Left kidney (tissue), 2 donors: Measurements from ENCODE around the gene BBX. TPM values are rescaled to one million over a fixed set of nuclear protein-coding genes. Genes with fewer than 3 reads are reported as not detected.
A peak's percentile ranks its signal among the peaks of the same experiment; 100 is the strongest.

Experiments used
- DNase-seq: peaks from one replicate; pipeline ENCODE4 v3.0.0-alpha.2; 2013
- polyA plus RNA-seq: library from polyadenylated mRNA; unstranded; fragments of 120-200 nt; gene quantifications from one replicate; pipeline ENCODE4 v1.2.1, GENCODE V29; 2013; ENCODE audit not compliant: insufficient read length

Gene BBX
- polyA plus RNA-seq, 1 donor, result 70.1 TPM

DNA sequence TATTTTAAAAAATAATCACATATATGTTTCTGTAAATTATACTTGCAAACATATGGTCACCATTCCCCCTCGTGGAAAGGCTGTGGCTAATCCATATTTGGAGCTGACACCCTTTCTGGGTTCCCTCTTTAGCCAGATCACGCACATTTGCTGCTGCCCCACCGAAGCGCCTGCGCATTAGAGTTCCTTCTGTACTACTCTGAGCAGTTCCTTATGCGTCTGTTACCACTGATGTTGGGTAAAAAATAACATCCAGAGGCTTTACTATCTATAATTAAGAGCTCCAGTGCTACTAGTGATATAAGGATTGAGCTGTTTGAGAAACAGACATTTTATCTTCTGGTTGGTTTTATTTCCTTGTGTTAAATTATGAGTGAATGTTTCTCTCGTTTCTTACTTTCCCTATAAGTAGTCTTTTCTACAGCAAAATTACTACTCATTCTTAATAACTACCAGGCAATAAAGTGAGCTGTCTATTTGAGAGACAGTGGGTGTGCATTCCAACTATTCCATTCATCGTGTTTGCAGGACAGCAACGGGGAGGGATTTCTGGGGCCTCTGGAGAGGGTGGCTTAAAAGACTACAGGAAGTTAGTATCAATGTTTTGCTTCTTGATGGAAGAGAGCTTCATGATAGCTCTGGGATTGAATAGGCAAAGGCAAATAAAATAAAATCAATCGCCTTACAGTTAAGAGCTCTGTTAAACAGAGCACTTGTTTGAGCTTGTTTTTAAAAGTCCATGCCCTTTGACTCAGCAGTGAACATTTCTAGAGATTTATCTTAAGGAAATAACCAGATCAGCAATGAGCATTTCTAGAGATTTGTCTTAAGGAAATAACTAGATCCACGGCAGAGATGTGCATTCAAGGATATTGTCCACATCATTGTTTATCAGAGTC lies 322.9 kb downstream of the BBX start:
- DNase-seq, result no peak

- peak; percentile 75 for DNase-seq
Observed at GRCh38 chr3:107846279-107846852, 323.6 kb downstream of the BBX start.

DNA sequence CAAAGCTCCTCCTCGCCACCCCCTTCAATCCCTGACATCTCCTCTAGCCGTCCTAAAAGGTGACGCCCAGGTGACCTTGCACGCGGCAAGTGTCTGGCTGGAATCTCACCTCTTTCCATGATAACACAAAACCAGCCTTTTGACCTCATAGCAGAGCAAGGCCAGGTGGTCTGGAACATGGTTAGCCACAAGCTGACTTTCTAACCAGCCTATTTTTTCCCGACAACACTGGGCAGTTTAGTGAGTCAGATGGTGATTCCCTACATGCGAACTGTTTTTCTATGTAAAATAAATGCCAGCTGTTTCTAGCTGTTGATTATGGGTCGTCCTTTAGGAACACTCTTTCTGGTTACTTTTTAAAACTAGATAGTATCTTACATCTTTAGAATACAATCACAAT lies 325.0 kb downstream of the BBX start:
- DNase-seq, result no peak

DNA sequence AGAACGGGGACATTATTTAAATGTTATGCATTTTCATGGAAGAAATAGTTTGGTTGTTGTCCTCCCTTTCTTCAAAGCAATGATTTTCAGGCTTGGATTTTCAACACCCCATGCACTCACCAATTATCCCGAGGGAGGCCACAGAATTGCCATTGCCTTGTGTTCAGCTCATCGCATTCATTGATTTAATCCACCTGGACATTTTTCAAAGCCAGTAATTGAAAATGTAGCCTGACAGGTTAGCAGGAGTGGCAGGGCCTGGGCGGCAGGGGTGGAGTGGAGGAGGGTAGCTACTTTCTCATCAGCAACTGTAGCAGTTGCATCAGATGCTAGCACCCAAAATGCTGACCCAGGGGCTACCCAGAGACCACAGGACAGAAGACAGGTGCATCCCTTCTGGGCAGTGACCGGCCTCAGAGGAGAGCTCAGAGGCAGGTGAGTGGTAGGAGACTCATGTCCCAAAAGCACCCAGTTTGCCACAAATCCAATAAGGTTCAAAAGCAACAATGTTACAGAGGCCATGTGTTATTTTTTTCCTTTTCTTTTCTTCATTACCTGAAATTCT lies 325.7 kb downstream of the BBX start:
- DNase-seq, result no peak

GRCh38 chr3:107850681-107851080 lies 327.9 kb downstream of the BBX start:
- DNase-seq, result no peak

DNA sequence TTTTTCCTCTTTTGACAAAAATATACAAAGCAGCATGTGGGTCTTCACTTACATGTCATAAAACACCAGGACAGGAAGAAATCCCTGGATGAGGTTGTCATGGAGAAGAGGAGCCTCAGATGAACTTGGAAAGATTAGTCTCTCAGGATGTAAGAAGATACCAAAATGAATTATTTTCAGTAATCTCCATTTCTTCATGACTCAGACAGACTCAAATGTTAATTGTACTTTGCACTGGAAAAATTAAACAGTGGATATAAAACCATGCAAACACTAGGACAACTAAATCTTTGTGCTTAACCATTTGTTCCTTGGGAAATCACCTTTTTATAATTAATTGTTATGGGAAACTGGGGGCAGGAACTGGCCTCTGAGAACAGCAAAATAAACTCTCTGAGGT lies 331.1 kb downstream of the BBX start:
- DNase-seq, result no peak

GRCh38 chr3:107854733-107855132 lies 332.0 kb downstream of the BBX start:
- no peak for DNase-seq

DNA sequence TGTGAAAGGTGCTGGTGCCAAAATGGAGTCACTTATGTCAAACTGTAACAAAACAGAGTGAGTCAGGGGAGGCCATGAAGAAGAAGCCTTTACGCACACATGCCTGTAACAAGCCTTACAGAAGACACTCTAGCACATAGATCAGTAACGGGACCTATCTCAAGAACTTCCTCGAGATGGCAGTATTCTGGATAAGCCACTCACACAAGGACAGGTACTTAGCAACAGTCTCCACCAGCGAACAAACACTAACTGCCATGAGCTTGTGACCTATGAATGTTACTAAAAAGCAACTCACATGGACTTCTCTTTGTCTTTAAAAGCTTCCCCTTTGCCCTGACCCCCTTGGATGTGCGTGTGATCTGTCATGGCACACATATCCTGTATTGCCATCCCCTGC lies 332.9 kb downstream of the BBX start:
- no peak for DNase-seq

DNA sequence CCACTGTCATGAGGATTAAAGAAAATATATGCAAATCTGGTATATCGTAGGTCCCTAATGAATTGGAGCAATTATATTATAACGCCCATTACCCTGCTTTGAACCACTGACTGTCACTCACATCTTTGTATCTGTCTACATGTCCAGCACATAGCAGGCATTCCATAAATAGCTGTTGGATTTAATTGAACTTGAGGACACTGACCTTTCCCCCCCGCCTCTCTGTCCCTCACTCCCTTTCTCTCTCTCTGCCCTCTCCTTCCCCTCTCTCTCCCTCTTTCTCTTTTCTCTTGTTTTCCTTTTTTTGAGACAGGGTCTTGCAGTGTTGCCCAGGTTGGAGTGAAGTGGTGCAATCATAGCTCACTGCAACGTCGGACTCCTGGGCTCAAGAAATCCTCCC lies 335.1 kb downstream of the BBX start:
- no peak for DNase-seq

GRCh38 chr3:107858876-107859275 lies 336.1 kb downstream of the BBX start:
- no peak for DNase-seq

Other genes starting within 250 kb of the BBX start
- gene CCDC54, start 145.5 kb upstream of the BBX start, polyA plus RNA-seq, result 0.28 TPM